ENCODE data around the gene GPRASP2. TPM values are rescaled to one million over a fixed set of nuclear protein-coding genes. Genes with fewer than 3 reads are reported as not detected.

The GPRASP2 gene
- total and polyA plus RNA-seq, 9 donors: 19.6 to 60.6 (median 39.1) TPM

DNA sequence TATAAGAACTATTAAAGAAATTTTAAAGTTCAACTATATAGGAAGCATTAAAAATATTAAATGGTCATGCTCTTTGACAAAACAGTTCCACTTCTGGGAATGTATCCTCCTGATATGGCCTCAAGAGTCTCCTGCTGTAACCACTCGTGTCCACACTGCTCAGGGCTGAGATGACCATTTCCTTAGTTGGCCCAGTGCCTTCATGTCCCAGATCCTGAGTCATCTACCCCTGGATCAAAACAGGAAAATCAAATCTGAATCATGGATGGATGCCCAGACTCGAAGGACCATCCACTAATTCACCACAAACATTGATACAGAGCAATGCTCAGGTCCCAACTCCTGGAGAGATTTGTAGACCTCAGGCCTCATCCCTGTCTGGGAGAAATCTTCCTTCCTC, 53.0 kb downstream of the GPRASP2 start:
- H3K27ac ChIP-seq: no peak overlapping the region
- H3K4me3 ChIP-seq: no peak overlapping the region
- H3K36me3 ChIP-seq: no peaks in the 10 kb centered on the region
- intact Hi-C loops (cut with DNase I): no loop called here
- no peak for TF ChIP-seq POLR2A (IDR thresholded peaks at IDR 0.05)
- no peak for TF ChIP-seq EP300 (IDR thresholded peaks at IDR 0.05)
- no peaks in the 10 kb centered on the region for H3K27me3 ChIP-seq
- DNase-seq: peak in 1 of 5 donors; percentile 45
- H3K4me1 ChIP-seq (ENCODE audit: insufficient read depth): peaks cover 1% of the 10 kb centered on the region
- 19 to 24% (median 21%) methylated on average over 2 of the region's 2 CpGs for WGBS, 3 donors
- H3K9me3 ChIP-seq: no peaks in the 10 kb centered on the region

DNA sequence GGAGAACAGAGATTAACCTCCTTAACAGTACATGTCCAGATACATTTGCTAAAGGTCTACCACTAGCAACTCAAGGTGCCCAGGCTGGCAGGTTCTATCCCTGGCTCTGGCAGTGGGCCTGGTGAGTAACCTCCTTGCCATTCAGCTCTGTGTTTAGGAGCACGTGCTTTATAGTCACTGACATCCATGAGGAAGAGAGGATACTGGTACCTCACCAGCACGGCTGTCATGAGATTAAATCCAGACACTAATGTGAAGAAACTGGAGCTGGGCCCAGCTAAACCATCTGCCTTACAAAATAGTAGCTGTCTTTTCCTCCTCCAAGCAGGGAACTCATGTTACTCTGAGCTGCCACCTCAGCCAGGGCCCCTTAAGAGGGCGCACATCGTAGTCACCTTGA, 53.6 kb downstream of the GPRASP2 start:
- Histone ChIP-seq H3K4me3 (no peak overlapping the region), H3K36me3 (no peaks in the 10 kb centered on the region), H3K9me3 (no peaks in the 10 kb centered on the region), H3K27me3 (no peaks in the 10 kb centered on the region), H3K27ac (no peak overlapping the region), H3K4me1 (ENCODE audit: insufficient read depth) (peaks cover 1% of the 10 kb centered on the region)
- DNase-seq: no peak
- intact Hi-C loops (cut with DNase I): no loop called here
- WGBS, 3 donors: 55 to 59% (median 56%) methylated on average over 4 of the region's 4 CpGs
- TF ChIP-seq POLR2A (IDR thresholded peaks at IDR 0.05) (no peak), EP300 (IDR thresholded peaks at IDR 0.05) (no peak)
- TF ChIP-seq, protein P1, sequence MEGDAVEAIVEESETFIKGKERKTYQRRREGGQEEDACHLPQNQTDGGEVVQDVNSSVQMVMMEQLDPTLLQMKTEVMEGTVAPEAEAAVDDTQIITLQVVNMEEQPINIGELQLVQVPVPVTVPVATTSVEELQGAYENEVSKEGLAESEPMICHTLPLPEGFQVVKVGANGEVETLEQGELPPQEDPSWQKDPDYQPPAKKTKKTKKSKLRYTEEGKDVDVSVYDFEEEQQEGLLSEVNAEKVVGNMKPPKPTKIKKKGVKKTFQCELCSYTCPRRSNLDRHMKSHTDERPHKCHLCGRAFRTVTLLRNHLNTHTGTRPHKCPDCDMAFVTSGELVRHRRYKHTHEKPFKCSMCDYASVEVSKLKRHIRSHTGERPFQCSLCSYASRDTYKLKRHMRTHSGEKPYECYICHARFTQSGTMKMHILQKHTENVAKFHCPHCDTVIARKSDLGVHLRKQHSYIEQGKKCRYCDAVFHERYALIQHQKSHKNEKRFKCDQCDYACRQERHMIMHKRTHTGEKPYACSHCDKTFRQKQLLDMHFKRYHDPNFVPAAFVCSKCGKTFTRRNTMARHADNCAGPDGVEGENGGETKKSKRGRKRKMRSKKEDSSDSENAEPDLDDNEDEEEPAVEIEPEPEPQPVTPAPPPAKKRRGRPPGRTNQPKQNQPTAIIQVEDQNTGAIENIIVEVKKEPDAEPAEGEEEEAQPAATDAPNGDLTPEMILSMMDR (IDR thresholded peaks at IDR 0.05): no peak

DNA sequence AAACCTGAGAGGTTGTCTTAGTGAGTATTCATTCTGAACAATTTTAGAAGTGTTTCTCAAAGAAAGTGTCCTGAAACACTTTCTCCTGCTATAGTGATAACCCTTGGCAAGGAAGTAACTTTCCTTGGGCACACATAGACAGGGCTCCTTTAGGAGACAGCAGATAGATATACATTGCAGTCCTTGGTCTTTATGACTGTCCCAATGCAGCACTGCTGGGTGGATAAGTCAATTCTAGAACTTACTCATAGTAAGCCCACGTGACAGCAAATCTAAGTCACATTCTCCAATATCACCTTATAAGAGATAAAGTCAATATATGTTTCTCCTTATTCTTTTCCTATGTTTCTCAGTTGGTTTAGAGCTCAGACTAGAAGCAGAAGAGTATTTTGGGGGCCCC, 55.0 kb downstream of the GPRASP2 start:
- peaks cover 1% of the 10 kb centered on the region for H3K4me1 ChIP-seq (ENCODE audit: insufficient read depth)
- no peaks in the 10 kb centered on the region for H3K36me3 ChIP-seq
- H3K9me3 ChIP-seq: no peaks in the 10 kb centered on the region
- TF ChIP-seq EP300 (IDR thresholded peaks at IDR 0.05) (no peak), POLR2A (IDR thresholded peaks at IDR 0.05) (no peak)
- TF ChIP-seq, protein P1 (IDR thresholded peaks at IDR 0.05): no peak
- H3K4me3 ChIP-seq: no peak overlapping the region
- H3K27me3 ChIP-seq: no peaks in the 10 kb centered on the region
- 59 to 67% (median 59%) methylated on average over 1 of the region's 1 CpG for WGBS, 3 donors
- no peak for DNase-seq
- intact Hi-C loops (cut with DNase I): no loop called here
- H3K27ac ChIP-seq: no peak overlapping the region

Small RNA genes within 50 kb of the gene (small RNA-seq; reads per million reads assigned to genes)
- gene RNU6-589P: not detected

Other genes with a start within 250 kb of the GPRASP2 start
- gene TCP11X2, start 240.6 kb upstream of the GPRASP2 start, total RNA-seq: under 1 TPM in 1 of 7 donors, not detected in 6; 0.22 TPM
- gene TCP11X2, start 240.6 kb upstream of the GPRASP2 start, polyA plus RNA-seq: not detected
- 1 to 10 TPM in 6 of 7 donors, under 1 TPM in 1; 0.74 to 9.4 (median 2.8) TPM for gene TMSB15A, start 195.7 kb upstream of the GPRASP2 start, total RNA-seq
- 10 to 100 TPM in 1 of 2 donors, 1 to 10 TPM in 1; 4.2 to 12.9 TPM for gene TMSB15A, start 195.7 kb upstream of the GPRASP2 start, polyA plus RNA-seq
- gene ARMCX5, start 112.9 kb upstream of the GPRASP2 start, total RNA-seq: 10 to 100 TPM; 10.6 to 17.6 (median 13.2) TPM
- 10 to 100 TPM; 10.2 to 14.8 TPM for gene ARMCX5, start 112.9 kb upstream of the GPRASP2 start, polyA plus RNA-seq
- gene GPRASP1, start 61.0 kb upstream of the GPRASP2 start, total RNA-seq: 10 to 100 TPM; 18.5 to 61.8 (median 45.8) TPM
- 10 to 100 TPM; 31.8 to 47.1 TPM for gene GPRASP1, start 61.0 kb upstream of the GPRASP2 start, polyA plus RNA-seq
- gene GPRASP3, start 8.3 kb downstream of the GPRASP2 start, total RNA-seq: 10 to 100 TPM in 4 of 7 donors, 1 to 10 TPM in 3; 3.2 to 15.4 (median 11.1) TPM
- 1 to 10 TPM; 4.0 to 7.2 TPM for gene GPRASP3, start 8.3 kb downstream of the GPRASP2 start, polyA plus RNA-seq
- 1 to 10 TPM in 3 of 7 donors, under 1 TPM in 3, not detected in 1; 0.47 to 3.7 (median 0.96) TPM for gene RAB40AL, start 224.8 kb downstream of the GPRASP2 start, total RNA-seq
- gene RAB40AL, start 224.8 kb downstream of the GPRASP2 start, polyA plus RNA-seq: not detected

All from ovary (tissue), 9 donors.